GM23338 (cell line): Measurements from ENCODE around the gene PLSCR4. TPM values are rescaled to one million over a fixed set of nuclear protein-coding genes. Genes with fewer than 3 reads are reported as not detected.

Experiments
- ATAC-seq: fragments of 200-7000 bp; cut with Tn5 transposase; 3 replicates; pipeline ENCODE4 v1.9.1; 2020
- DNase-seq: peaks from one replicate; pipeline ENCODE4 v3.0.0-alpha.2; 2015; ENCODE audit warnings: low spot score
- H2AFZ ChIP-seq: fragments of 200-600 bp; sonication (generic); 2 replicates; pipeline ENCODE4 v1.8.0; 2016; ENCODE audit warnings: antibody characterized with exemption, mild to moderate bottlenecking, moderate library complexity
- H3F3A ChIP-seq: fragments of 200-600 bp; sonication (generic); replicated peaks from 2 replicates; pipeline ENCODE4 v1.8.0; 2017; ENCODE audit warnings: antibody characterized with exemption, mixed run types, low read depth
- H3K27ac ChIP-seq: fragments of 200-600 bp; sonication (generic); 2 replicates; pipeline ENCODE4 v1.6.1; 2016; ENCODE audit warnings: low read depth
- H3K27me3 ChIP-seq: fragments of 200-600 bp; sonication (generic); 2 replicates; pipeline ENCODE4 v1.8.0; 2016; ENCODE audit warnings: mild to moderate bottlenecking, mixed run types, moderate library complexity; ENCODE audit not compliant: insufficient read depth
- H3K36me3 ChIP-seq: fragments of 200-600 bp; sonication (generic); 2 replicates; pipeline ENCODE4 v1.8.0; 2016; ENCODE audit warnings: mild to moderate bottlenecking; ENCODE audit not compliant: insufficient read depth
- H3K4me1 ChIP-seq: fragments of 200-600 bp; sonication (generic); 2 replicates; pipeline ENCODE4 v1.8.0; 2016; ENCODE audit warnings: mild to moderate bottlenecking, moderate library complexity; ENCODE audit not compliant: insufficient read depth
- H3K4me2 ChIP-seq: fragments of 200-600 bp; sonication (generic); 2 replicates; pipeline ENCODE4 v1.7.1; 2017; ENCODE audit warnings: mixed run types
- H3K4me3 ChIP-seq: fragments of 200-600 bp; sonication (generic); 2 replicates; pipeline ENCODE4 v1.6.1; 2016; ENCODE audit warnings: mixed run types
- H3K79me2 ChIP-seq: fragments of 200-600 bp; sonication (generic); replicated peaks from 2 replicates; pipeline ENCODE4 v1.8.0; 2017; ENCODE audit warnings: mild to moderate bottlenecking; ENCODE audit not compliant: insufficient read depth
- H3K9me2 ChIP-seq: fragments of 200-600 bp; sonication (generic); 2 replicates; pipeline ENCODE4 v1.8.0; 2017; ENCODE audit not compliant: insufficient read depth
- H4K20me1 ChIP-seq: fragments of 200-600 bp; sonication (generic); replicated peaks from 2 replicates; pipeline ENCODE4 v1.8.0; 2017; ENCODE audit warnings: mild to moderate bottlenecking; ENCODE audit not compliant: insufficient read depth
- H3K27ac Mint-ChIP-seq: 2 replicates; pipeline ENCODE4 v1.8.0; 2020; ENCODE audit warnings: inconsistent platforms, mild to moderate bottlenecking, moderate library complexity, mixed read lengths
- H3K27me3 Mint-ChIP-seq: 3 replicates; pipeline ENCODE4 v1.8.0; 2022; ENCODE audit warnings: low read depth, mild to moderate bottlenecking, moderate library complexity, mixed read lengths, inconsistent platforms; ENCODE audit not compliant: insufficient read depth, poor library complexity
- H3K36me3 Mint-ChIP-seq: 3 replicates; pipeline ENCODE4 v1.8.0; 2021; ENCODE audit warnings: low read depth, mild to moderate bottlenecking, inconsistent platforms, moderate library complexity, mixed read lengths
- H3K4me1 Mint-ChIP-seq: 3 replicates; pipeline ENCODE4 v1.8.0; 2020; ENCODE audit warnings: mild to moderate bottlenecking, inconsistent platforms, mixed read lengths
- H3K4me3 Mint-ChIP-seq: 3 replicates; pipeline ENCODE4 v1.8.0; 2021; ENCODE audit warnings: moderate library complexity, mild to moderate bottlenecking, inconsistent platforms, mixed read lengths
- H3K9me3 Mint-ChIP-seq: 3 replicates; pipeline ENCODE4 v1.8.0; 2020; ENCODE audit warnings: moderate library complexity, mild to moderate bottlenecking, inconsistent platforms, mixed read lengths
- CREB1 ChIP-seq: fragments of 250-450 bp; sonication (Bioruptor Pico); IDR thresholded peaks from 2 replicates; pipeline ENCODE4 v1.5.0; 2020; ENCODE audit warnings: low read depth, mild to moderate bottlenecking, moderate library complexity
- EZH2 ChIP-seq: fragments of 200-600 bp; sonication (generic); IDR thresholded peaks from one replicate; pipeline ENCODE4 v1.8.0; 2017; ENCODE audit warnings: antibody characterized with exemption, mild to moderate bottlenecking, low read depth; ENCODE audit not compliant: unreplicated experiment
- EZH2phosphoT487 ChIP-seq: fragments of 200-600 bp; sonication (generic); IDR thresholded peaks from one replicate; pipeline ENCODE4 v1.8.1; 2018; ENCODE audit warnings: antibody characterized with exemption; ENCODE audit not compliant: unreplicated experiment
- JUNB ChIP-seq: IDR thresholded peaks from one replicate; pipeline ENCODE4 v1.6.1; 2016; ENCODE audit warnings: antibody characterized with exemption; ENCODE audit not compliant: unreplicated experiment
- NANOG ChIP-seq: IDR thresholded peaks from 2 replicates; pipeline ENCODE4 v1.6.1; 2016; ENCODE audit warnings: antibody characterized with exemption, borderline replicate concordance
- POLR2AphosphoS5 ChIP-seq: IDR thresholded peaks from 2 replicates; pipeline ENCODE4 v1.6.1; 2016; ENCODE audit warnings: antibody characterized with exemption, low read depth
- STAT1 ChIP-seq: IDR thresholded peaks from one replicate; pipeline ENCODE4 v1.6.1; 2016; ENCODE audit warnings: antibody characterized with exemption; ENCODE audit not compliant: unreplicated experiment
- ZNF114 ChIP-seq: fragments of 250-450 bp; sonication (Bioruptor Pico); IDR thresholded peaks from 2 replicates; pipeline ENCODE4 v1.5.0; 2020; ENCODE audit warnings: mild to moderate bottlenecking, moderate library complexity
- ZNF331 ChIP-seq: fragments of 250-450 bp; sonication (Bioruptor Pico); IDR thresholded peaks from 2 replicates; pipeline ENCODE4 v1.5.0; 2020; ENCODE audit warnings: low read depth, mild to moderate bottlenecking, moderate library complexity
- polyA plus RNA-seq: library from polyadenylated mRNA; unstranded; fragments of >200 nt; fragmentation: Nextera tagmentation; extraction: Ambion mirVana; gene quantifications from 2 replicates; pipeline ENCODE4 v1.2.1, GENCODE V29; 2016
- total RNA-seq: library from RNA; depleted of rRNA; stranded (reverse); fragments of >200 nt; shearing (Covaris generic); gene quantifications from 2 replicates; pipeline ENCODE4 v1.2.3, GENCODE V29; 2014
- TF ChIP-seq, protein P1 (sequence below): IDR thresholded peaks from 2 replicates; pipeline ENCODE4 v1.6.1; 2016; ENCODE audit warnings: antibody characterized with exemption
- TF ChIP-seq, protein P2 (sequence below): IDR thresholded peaks from one replicate; pipeline ENCODE4 v1.6.1; 2018; ENCODE audit warnings: antibody characterized with exemption; ENCODE audit not compliant: unreplicated experiment
- TF ChIP-seq, protein P3 (sequence below), 2 experiments: fragments of 200-600 bp in 1 of 2; sonication (generic) in 1 of 2; conservative IDR thresholded peaks; 2 replicates each; pipeline versions ENCODE4 v1.5.1 to v1.6.1; 2016 to 2017; ENCODE audit warnings: antibody characterized with exemption in 2 of 2, low read depth in 2 of 2, mild to moderate bottlenecking in 2 of 2, moderate library complexity in 1 of 2

PLSCR4 gene
- total and polyA plus RNA-seq, 2 experiments from 2014 or later: 1.4 to 5.2 TPM

DNA sequence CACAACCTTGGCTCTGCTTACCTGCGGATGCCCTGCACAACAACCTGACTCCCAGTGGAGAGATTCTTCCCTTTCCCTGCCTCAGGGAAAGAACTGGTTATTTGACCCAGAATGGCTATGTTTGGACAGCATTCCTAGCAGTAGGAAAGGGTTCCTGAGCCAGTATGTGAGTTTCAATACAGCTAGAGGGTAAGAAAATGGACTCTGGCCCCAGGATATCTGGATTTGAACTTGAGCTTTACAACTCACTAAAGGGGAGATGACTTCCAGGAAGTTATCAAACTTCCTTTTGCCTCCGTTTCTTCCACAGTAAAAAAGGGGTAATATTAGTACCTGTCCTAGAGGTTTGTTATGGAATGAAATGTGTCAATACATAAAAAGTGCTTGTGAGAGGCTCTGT lies 28.1 kb upstream of the PLSCR4 start (continued):
- TF ChIP-seq, protein P1, sequence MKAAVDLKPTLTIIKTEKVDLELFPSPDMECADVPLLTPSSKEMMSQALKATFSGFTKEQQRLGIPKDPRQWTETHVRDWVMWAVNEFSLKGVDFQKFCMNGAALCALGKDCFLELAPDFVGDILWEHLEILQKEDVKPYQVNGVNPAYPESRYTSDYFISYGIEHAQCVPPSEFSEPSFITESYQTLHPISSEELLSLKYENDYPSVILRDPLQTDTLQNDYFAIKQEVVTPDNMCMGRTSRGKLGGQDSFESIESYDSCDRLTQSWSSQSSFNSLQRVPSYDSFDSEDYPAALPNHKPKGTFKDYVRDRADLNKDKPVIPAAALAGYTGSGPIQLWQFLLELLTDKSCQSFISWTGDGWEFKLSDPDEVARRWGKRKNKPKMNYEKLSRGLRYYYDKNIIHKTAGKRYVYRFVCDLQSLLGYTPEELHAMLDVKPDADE: no peak
- no peak for TF ChIP-seq EZH2

DNA sequence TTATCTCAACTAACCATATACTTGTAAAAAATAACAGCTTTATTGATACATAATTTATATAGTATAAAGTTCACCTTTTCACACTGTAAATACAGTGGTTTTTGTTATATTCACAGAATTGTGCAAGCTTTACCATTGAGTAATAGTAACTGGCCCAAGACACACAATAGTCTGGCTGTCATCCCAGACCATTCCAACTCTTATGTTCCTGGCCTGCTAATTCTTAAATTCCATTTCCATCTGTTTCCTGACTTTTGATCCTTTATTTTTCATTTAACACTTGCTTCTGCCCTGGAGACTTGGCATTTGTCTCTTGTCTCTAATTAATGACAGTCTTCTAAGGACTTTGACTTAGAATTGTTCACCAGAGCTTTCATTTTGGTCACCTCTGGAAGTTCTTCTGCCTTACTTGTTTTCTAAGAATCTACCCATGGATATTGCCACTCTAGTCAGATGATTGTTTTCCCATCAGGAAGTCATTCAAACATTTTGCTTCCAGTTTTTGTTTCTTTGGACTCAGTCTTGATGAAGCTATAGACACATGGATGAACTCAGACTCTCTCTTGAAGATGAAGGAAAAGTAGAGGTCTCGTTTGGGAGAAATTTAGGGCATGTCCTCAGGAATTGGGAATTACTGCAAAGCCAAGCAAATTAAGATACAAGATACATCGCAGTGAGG lies 27.2 kb upstream of the PLSCR4 start:
- H3K36me3 ChIP-seq: no peaks in the 10 kb centered on the region
- no peak overlapping the region for H3K4me2 ChIP-seq
- peaks cover 5% of the 10 kb centered on the region for H3K4me1 Mint-ChIP-seq
- H3F3A ChIP-seq: no peaks in the 10 kb centered on the region
- no peaks in the 10 kb centered on the region for H4K20me1 ChIP-seq
- ATAC-seq (no peak), DNase-seq (no peak)
- H3K27me3 Mint-ChIP-seq: peaks cover 1% of the 10 kb centered on the region
- no peaks in the 10 kb centered on the region for H3K36me3 Mint-ChIP-seq
- H3K9me2 ChIP-seq: no peaks in the 10 kb centered on the region
- no peaks in the 10 kb centered on the region for H3K9me3 Mint-ChIP-seq
- no peak overlapping the region for H3K4me3 ChIP-seq
- H3K27ac Mint-ChIP-seq: no peak overlapping the region
- no peak overlapping the region for H3K4me3 Mint-ChIP-seq
- peaks cover 5% of the 10 kb centered on the region; the same call in 1 of the 2 replicates for H3K4me1 ChIP-seq
- H2AFZ ChIP-seq: no peak overlapping the region
- H3K79me2 ChIP-seq: no peaks in the 10 kb centered on the region
- H3K27me3 ChIP-seq: no peaks in the 10 kb centered on the region
- no peak overlapping the region for H3K27ac ChIP-seq
- TF ChIP-seq EZH2phosphoT487 (no peak), JUNB (no peak), NANOG (no peak), POLR2AphosphoS5 (no peak), ZNF331 (CRISPR knock-in tag) (no peak), CREB1 (CRISPR knock-in tag) (no peak), STAT1 (no peak), ZNF114 (no peak), EZH2 (no peak)
- TF ChIP-seq, protein P2, sequence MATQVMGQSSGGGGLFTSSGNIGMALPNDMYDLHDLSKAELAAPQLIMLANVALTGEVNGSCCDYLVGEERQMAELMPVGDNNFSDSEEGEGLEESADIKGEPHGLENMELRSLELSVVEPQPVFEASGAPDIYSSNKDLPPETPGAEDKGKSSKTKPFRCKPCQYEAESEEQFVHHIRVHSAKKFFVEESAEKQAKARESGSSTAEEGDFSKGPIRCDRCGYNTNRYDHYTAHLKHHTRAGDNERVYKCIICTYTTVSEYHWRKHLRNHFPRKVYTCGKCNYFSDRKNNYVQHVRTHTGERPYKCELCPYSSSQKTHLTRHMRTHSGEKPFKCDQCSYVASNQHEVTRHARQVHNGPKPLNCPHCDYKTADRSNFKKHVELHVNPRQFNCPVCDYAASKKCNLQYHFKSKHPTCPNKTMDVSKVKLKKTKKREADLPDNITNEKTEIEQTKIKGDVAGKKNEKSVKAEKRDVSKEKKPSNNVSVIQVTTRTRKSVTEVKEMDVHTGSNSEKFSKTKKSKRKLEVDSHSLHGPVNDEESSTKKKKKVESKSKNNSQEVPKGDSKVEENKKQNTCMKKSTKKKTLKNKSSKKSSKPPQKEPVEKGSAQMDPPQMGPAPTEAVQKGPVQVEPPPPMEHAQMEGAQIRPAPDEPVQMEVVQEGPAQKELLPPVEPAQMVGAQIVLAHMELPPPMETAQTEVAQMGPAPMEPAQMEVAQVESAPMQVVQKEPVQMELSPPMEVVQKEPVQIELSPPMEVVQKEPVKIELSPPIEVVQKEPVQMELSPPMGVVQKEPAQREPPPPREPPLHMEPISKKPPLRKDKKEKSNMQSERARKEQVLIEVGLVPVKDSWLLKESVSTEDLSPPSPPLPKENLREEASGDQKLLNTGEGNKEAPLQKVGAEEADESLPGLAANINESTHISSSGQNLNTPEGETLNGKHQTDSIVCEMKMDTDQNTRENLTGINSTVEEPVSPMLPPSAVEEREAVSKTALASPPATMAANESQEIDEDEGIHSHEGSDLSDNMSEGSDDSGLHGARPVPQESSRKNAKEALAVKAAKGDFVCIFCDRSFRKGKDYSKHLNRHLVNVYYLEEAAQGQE: no peak
- TF ChIP-seq, protein P3, sequence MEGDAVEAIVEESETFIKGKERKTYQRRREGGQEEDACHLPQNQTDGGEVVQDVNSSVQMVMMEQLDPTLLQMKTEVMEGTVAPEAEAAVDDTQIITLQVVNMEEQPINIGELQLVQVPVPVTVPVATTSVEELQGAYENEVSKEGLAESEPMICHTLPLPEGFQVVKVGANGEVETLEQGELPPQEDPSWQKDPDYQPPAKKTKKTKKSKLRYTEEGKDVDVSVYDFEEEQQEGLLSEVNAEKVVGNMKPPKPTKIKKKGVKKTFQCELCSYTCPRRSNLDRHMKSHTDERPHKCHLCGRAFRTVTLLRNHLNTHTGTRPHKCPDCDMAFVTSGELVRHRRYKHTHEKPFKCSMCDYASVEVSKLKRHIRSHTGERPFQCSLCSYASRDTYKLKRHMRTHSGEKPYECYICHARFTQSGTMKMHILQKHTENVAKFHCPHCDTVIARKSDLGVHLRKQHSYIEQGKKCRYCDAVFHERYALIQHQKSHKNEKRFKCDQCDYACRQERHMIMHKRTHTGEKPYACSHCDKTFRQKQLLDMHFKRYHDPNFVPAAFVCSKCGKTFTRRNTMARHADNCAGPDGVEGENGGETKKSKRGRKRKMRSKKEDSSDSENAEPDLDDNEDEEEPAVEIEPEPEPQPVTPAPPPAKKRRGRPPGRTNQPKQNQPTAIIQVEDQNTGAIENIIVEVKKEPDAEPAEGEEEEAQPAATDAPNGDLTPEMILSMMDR (conservative IDR thresholded peaks at IDR 0.05; ENCODE audit: low read depth in 2 of 2): no peak
- TF ChIP-seq, protein P1: no peak
